GM18505 (cell line): ENCODE results near the gene TUT4.
"Not testable (repeated sequence)": the region's sequence is repeated elsewhere in the genome, so short reads cannot be mapped to it uniquely, and the experiment has no call there.

Experiments used
- ATAC-seq: cut with Tn5 transposase; IDR thresholded peaks from one replicate; pipeline ENCODE4 v1.9.1; 2021; ENCODE audit not compliant: unreplicated experiment
- POLR2A ChIP-seq: IDR thresholded peaks from 4 replicates; pipeline ENCODE4 v1.6.1; 2011; ENCODE audit warnings: borderline replicate concordance; ENCODE audit not compliant: insufficient read depth, insufficient read length; ENCODE audit errors: extremely low read depth

Gene TUT4

GRCh38 chr1:52590266-52590665 lies 37.4 kb upstream of the TUT4 start:
- ATAC-seq, result no peak
- no peak for TF ChIP-seq POLR2A

- no peak for TF ChIP-seq POLR2A
- ATAC-seq, result no peak
Observed at GRCh38 chr1:52588535-52588934, 35.6 kb upstream of the TUT4 start.

GRCh38 chr1:52588027-52588426 lies 35.1 kb upstream of the TUT4 start:
- no peak for ATAC-seq
- no peak for TF ChIP-seq POLR2A

- ATAC-seq, result no peak
- TF ChIP-seq POLR2A, result no peak
Observed at GRCh38 chr1:52585474-52585873, 32.6 kb upstream of the TUT4 start.

GRCh38 chr1:52582116-52582696 lies 29.3 kb upstream of the TUT4 start:
- no peak for TF ChIP-seq POLR2A
- ATAC-seq, result no peak

GRCh38 chr1:52580283-52580682 lies 27.4 kb upstream of the TUT4 start:
- TF ChIP-seq POLR2A, result no peak
- no peak for ATAC-seq

- no peak for TF ChIP-seq POLR2A
- no peak for ATAC-seq
Observed at GRCh38 chr1:52579415-52579814, 26.5 kb upstream of the TUT4 start.

GRCh38 chr1:52578066-52578465 lies 25.2 kb upstream of the TUT4 start:
- ATAC-seq, result not testable (repeated sequence)

GRCh38 chr1:52576074-52576473 lies 23.2 kb upstream of the TUT4 start:
- ATAC-seq, result no peak
- TF ChIP-seq POLR2A, result no peak

GRCh38 chr1:52574594-52574993 lies 21.7 kb upstream of the TUT4 start:
- TF ChIP-seq POLR2A, result no peak
- ATAC-seq, result no peak

GRCh38 chr1:52572387-52572786 lies 19.5 kb upstream of the TUT4 start:
- no peak for TF ChIP-seq POLR2A
- ATAC-seq, result no peak

GRCh38 chr1:52571783-52572182 lies 18.9 kb upstream of the TUT4 start:
- TF ChIP-seq POLR2A, result no peak

GRCh38 chr1:52569449-52570210 lies 16.7 kb upstream of the TUT4 start:
- no peak for TF ChIP-seq POLR2A
- no peak for ATAC-seq

More at GRCh38 chr1:52571783-52572182, 18.9 kb upstream of the TUT4 start:
- no peak for ATAC-seq

GRCh38 chr1:52567943-52568342 lies 15.1 kb upstream of the TUT4 start:
- ATAC-seq, result no peak
- no peak for TF ChIP-seq POLR2A
